ENCODE measurements around the gene NAB1. TPM values are rescaled to one million over a fixed set of nuclear protein-coding genes. Genes with fewer than 3 reads are reported as not detected.
A peak's percentile ranks its signal among the peaks of the same experiment; 100 is the strongest.

Gene NAB1
- total RNA-seq, 1 donor from 2014 or later: 71.6 TPM

GRCh38 chr2:190653931-190654330 is 5.0 kb downstream of the NAB1 start:
- Mint-ChIP-seq H3K4me3 (no peak overlapping the region), H3K9me3 (no peaks in the 10 kb centered on the region), H3K27me3 (ENCODE audit: low read depth) (no peaks in the 10 kb centered on the region), H3K4me1 (peaks cover 52% of the 10 kb centered on the region), H3K36me3 (no peaks in the 10 kb centered on the region), H3K27ac (no peak overlapping the region)
- TF ChIP-seq, protein P1, sequence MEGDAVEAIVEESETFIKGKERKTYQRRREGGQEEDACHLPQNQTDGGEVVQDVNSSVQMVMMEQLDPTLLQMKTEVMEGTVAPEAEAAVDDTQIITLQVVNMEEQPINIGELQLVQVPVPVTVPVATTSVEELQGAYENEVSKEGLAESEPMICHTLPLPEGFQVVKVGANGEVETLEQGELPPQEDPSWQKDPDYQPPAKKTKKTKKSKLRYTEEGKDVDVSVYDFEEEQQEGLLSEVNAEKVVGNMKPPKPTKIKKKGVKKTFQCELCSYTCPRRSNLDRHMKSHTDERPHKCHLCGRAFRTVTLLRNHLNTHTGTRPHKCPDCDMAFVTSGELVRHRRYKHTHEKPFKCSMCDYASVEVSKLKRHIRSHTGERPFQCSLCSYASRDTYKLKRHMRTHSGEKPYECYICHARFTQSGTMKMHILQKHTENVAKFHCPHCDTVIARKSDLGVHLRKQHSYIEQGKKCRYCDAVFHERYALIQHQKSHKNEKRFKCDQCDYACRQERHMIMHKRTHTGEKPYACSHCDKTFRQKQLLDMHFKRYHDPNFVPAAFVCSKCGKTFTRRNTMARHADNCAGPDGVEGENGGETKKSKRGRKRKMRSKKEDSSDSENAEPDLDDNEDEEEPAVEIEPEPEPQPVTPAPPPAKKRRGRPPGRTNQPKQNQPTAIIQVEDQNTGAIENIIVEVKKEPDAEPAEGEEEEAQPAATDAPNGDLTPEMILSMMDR (IDR thresholded peaks at IDR 0.05; ENCODE audit: unreplicated experiment): no peak
- no peak for DNase-seq (ENCODE audit: low spot score in 2 of 2, unreplicated experiment in 2 of 2)

- TF ChIP-seq, protein P1 (IDR thresholded peaks at IDR 0.05; ENCODE audit: unreplicated experiment): no peak
- H3K27ac Mint-ChIP-seq: peak overlapping the region; percentile 53
- no peak overlapping the region for H3K4me3 Mint-ChIP-seq
- H3K9me3 Mint-ChIP-seq: no peaks in the 10 kb centered on the region
- H3K36me3 Mint-ChIP-seq: peaks cover 4% of the 10 kb centered on the region
- no peaks in the 10 kb centered on the region for H3K27me3 Mint-ChIP-seq (ENCODE audit: low read depth)
- H3K4me1 Mint-ChIP-seq: peaks cover 49% of the 10 kb centered on the region
- DNase-seq (ENCODE audit: low spot score in 2 of 2, unreplicated experiment in 2 of 2): no peak
Measured at GRCh38 chr2:190655113-190655512, 6.2 kb downstream of the NAB1 start.

DNA sequence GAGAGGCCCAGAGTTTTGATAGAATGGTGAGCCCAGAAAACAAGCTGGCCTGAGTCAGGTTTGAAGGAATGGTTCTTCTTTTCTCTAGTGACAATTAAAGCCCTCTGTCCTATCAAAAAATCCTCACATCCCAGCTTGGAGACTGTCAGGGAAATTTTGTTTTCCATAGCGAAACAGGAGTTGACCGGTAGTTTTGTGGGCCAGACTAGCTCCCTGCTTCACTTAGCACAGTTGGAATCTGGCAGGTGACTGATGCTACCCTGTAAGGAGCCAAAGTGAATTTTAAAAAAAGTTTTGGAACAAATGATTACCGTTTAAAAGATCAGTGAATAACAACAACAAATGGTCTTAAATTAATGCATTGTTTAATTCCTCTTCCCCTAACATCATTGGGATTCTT is 6.7 kb downstream of the NAB1 start:
- peaks cover 4% of the 10 kb centered on the region for H3K36me3 Mint-ChIP-seq
- peaks cover 47% of the 10 kb centered on the region for H3K4me1 Mint-ChIP-seq
- H3K27ac Mint-ChIP-seq: peak overlapping the region; percentile 53
- no peaks in the 10 kb centered on the region for H3K27me3 Mint-ChIP-seq (ENCODE audit: low read depth)
- H3K4me3 Mint-ChIP-seq: no peak overlapping the region
- TF ChIP-seq, protein P1 (IDR thresholded peaks at IDR 0.05; ENCODE audit: unreplicated experiment): no peak
- no peak for DNase-seq (ENCODE audit: low spot score in 2 of 2, unreplicated experiment in 2 of 2)
- H3K9me3 Mint-ChIP-seq: no peaks in the 10 kb centered on the region

- H3K4me3 Mint-ChIP-seq: no peak overlapping the region
- H3K27ac Mint-ChIP-seq: peak overlapping the region; percentile 44
- H3K27me3 Mint-ChIP-seq (ENCODE audit: low read depth): no peaks in the 10 kb centered on the region
- no peak for DNase-seq (ENCODE audit: low spot score in 2 of 2, unreplicated experiment in 2 of 2)
- TF ChIP-seq, protein P1 (IDR thresholded peaks at IDR 0.05; ENCODE audit: unreplicated experiment): no peak
- H3K36me3 Mint-ChIP-seq: peaks cover 4% of the 10 kb centered on the region
- H3K9me3 Mint-ChIP-seq: no peaks in the 10 kb centered on the region
- H3K4me1 Mint-ChIP-seq: peaks cover 46% of the 10 kb centered on the region
Measured at GRCh38 chr2:190656301-190656700, 7.4 kb downstream of the NAB1 start.

- Mint-ChIP-seq H3K4me1 (peaks cover 48% of the 10 kb centered on the region), H3K36me3 (peaks cover 4% of the 10 kb centered on the region), H3K4me3 (no peak overlapping the region), H3K27me3 (ENCODE audit: low read depth) (no peaks in the 10 kb centered on the region), H3K27ac (peak overlapping the region; percentile 2), H3K9me3 (no peaks in the 10 kb centered on the region)
- no peak for DNase-seq (ENCODE audit: low spot score in 2 of 2, unreplicated experiment in 2 of 2)
- TF ChIP-seq, protein P1 (IDR thresholded peaks at IDR 0.05; ENCODE audit: unreplicated experiment): no peak
Measured at GRCh38 chr2:190657474-190658255, 8.8 kb downstream of the NAB1 start.
